Jurkat, Clone E6-1 (cell line): ENCODE data around the gene TMEM218.

Source experiments
- DNase-seq: peaks from one replicate; pipeline ENCODE4 v3.0.0-alpha.2; 2011; ENCODE audit warnings: low read depth, low spot score
- H3K4me3 ChIP-seq: 2 replicates; pipeline ENCODE4 v1.5.1; 2011; ENCODE audit warnings: mild to moderate bottlenecking, low read length, control low read depth, moderate library complexity

Gene TMEM218

DNA sequence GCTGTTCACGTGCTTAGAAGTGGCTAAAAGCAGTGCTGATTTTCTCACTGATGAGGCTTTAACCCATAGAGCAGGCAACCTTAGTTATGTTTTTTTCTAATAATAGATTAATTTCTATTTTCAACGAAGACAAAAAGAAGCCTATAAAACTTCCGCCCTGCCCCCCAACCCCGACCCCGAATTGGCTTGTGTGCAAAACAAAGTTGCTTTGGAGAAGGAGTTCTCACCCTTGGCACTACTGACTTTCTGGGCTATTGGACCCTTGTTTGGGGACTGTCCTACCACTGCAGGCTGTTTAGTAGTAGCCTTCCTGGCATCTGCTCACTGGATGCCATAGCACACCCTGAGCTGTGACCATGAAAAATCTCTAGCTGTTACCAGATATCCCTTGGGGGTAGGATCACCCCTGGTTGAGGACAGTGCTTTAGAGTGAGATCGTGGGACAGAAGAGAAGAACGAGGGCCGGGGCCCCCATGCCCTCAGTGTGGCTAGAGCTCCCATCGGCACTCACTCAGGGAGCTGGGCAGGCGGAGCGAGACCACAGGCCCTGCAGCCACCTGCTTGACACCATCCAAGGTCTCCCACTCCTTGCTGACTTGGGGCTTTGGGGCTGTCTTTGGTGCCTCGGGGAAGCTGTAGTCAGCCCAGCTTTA, 31.4 kb downstream of the TMEM218 start:
- H3K4me3 ChIP-seq: no peak overlapping the region
- no peak for DNase-seq

DNA sequence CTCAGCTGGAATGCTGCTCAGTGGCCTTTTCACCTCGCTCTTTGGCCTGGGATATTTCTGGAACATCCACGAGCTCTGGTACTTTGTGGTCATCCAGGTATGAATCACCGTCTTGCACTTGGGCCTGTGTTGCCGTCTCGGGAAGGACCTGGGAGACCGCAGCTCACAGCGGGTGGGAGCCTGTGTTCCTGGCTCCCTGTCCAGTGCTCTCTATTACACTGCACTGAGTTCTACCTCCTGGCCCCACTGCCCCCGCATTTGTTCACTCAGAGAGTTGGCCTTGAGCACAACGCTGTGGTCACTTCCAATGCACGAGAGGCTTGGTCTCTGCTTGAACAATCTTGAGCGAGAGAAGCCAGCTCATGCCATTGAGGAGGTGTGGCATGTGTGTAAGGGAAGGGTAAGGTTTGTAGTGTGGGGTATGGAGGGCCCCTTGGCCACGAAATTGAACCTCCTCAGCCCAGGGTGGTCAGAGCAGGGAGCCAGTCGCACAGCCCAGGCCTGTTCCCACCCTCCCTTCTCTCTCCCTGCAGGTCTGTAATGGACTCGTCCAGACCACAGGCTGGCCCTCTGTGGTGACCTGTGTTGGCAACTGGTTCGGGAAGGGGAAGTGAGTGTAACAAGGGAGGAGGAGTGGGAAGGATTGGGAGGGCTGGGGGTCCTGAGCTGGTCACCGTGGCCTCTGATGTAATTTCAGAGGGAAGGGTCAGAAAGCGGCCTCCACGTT, 32.1 kb downstream of the TMEM218 start:
- H3K4me3 ChIP-seq: no peak overlapping the region
- DNase-seq: no peak

- no peak for DNase-seq
- H3K4me3 ChIP-seq: no peak overlapping the region
These were observed 32.8 kb downstream of the TMEM218 start for GRCh38 chr11:125078516-125079140.

DNA sequence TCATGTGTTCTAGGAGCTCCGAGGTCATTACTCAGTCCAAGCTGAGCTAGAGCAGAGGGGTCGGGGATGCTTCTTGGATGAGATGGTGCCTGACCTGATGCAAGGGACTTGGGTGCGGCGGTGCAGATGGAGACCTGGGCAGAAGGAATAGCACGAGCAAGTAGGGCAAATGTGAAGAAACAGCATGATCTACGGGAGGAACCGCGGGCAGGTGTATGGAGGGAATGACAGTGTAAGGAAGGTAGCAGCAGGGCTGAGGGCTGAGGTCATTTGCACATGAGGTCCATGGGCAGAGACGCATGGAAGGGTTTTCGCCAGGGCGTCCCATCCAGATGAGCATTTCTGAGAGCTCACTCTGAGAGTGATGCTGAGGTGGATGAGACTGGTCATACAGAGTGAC, 33.4 kb downstream of the TMEM218 start:
- DNase-seq: no peak
- no peak overlapping the region for H3K4me3 ChIP-seq

DNA sequence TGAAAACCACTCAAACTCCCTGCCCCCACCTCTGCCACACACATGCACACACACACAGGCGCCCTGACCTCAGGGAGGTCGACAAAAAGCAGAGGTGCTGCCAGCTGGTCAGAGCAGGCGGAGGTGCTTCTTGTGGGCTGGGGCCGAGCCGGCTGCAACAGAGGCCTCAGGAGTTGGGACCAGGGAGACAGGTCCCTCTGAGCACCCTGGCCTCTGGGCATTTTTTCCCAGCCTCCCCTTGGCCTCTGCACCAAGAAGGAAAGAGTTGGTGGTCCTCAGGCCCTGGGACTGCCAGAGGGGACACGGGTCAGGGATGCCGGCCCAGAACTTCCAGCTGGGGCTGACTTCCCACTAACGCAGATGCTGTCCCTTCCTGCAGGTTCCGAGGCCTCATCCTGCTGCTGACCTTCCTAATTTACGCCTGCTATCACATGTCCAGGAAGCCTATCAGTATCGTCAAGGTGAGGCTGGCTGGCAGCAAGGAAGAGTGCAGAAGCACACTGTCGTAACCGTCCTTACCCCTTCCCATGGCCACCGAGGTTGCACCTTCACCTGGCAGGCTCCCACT, 35.0 kb downstream of the TMEM218 start:
- H3K4me3 ChIP-seq: no peak overlapping the region
- no peak for DNase-seq

DNA sequence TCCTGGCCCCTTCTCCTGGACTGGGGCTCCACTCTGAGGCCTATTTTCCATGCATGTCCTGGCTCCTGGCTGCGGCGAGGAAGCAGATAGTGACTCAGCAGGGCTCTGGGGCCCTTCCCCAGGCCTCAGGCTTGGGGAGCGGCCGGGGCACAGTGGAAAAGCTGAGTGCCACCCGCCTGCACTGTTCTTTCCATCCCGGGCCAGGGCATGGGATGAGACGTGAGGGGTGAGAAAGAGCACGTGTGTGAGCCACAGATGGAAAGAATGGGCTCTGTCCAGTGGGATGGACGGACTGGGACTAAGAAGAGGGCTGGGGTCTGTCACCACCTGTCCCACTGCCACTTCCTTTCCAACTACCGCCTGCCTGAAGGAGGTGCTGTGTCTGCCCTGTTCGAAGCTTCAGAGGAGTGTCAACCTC, 35.5 kb downstream of the TMEM218 start:
- DNase-seq: no peak
- no peak overlapping the region for H3K4me3 ChIP-seq

DNA sequence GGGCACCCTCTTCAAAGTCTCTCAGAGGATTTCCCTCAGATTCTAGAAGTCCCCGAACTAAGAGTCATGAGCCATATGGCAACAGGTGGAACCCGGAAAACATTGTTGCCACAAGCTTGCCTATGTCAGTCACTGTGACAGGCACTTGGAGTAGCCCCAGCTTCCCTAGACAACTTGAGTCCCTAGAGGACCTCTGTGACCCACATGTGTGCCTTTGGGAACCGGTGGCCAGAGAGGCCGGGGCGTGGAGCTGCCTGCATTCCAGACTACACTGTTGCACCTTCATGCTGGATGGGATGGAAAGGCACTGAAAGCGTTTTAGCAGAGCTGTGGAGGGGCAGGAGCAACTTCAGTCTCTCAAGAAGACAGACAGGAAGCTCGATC, 36.2 kb downstream of the TMEM218 start:
- no peak for DNase-seq
- no peak overlapping the region for H3K4me3 ChIP-seq

GRCh38 chr11:125074511-125075241, 36.8 kb downstream of the TMEM218 start:
- H3K4me3 ChIP-seq: no peak overlapping the region
- DNase-seq: no peak

GRCh38 chr11:125073616-125074483, 37.6 kb downstream of the TMEM218 start:
- DNase-seq: no peak

GRCh38 chr11:125072961-125073590, 38.4 kb downstream of the TMEM218 start:
- no peak overlapping the region for H3K4me3 ChIP-seq
- DNase-seq: no peak

More at GRCh38 chr11:125073616-125074483, 37.6 kb downstream of the TMEM218 start:
- no peak overlapping the region for H3K4me3 ChIP-seq

- no peak for DNase-seq
- H3K4me3 ChIP-seq: no peak overlapping the region
These were observed 39.0 kb downstream of the TMEM218 start for GRCh38 chr11:125072218-125072960.

- no peak overlapping the region for H3K4me3 ChIP-seq
- no peak for DNase-seq
These were observed 39.6 kb downstream of the TMEM218 start for GRCh38 chr11:125071846-125072217.

GRCh38 chr11:125071435-125071834, 40.0 kb downstream of the TMEM218 start:
- H3K4me3 ChIP-seq: no peak overlapping the region
- no peak for DNase-seq

GRCh38 chr11:125070699-125071254, 40.6 kb downstream of the TMEM218 start:
- no peak for DNase-seq
- H3K4me3 ChIP-seq: no peak overlapping the region

DNA sequence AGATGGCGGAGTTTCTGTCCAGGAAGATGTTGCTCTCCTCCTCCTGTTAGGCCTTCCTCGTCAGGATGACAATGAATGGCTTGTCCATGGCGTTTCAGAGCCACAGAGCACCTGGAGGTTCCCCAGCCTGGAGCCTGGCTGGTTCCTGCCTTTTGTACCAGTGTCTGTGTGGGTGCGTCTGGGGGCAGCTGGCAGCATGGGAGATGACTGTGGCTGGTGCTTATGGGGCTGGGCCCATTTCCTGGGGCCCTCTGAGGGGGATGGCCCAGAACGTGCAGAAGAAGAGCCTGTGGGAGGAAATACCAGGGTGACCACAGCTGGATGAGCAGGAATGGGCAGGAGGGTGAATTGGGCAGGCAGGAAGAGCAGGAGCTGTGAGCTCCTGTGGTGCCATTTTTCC, 41.6 kb downstream of the TMEM218 start:
- no peak for DNase-seq
- no peak overlapping the region for H3K4me3 ChIP-seq

DNA sequence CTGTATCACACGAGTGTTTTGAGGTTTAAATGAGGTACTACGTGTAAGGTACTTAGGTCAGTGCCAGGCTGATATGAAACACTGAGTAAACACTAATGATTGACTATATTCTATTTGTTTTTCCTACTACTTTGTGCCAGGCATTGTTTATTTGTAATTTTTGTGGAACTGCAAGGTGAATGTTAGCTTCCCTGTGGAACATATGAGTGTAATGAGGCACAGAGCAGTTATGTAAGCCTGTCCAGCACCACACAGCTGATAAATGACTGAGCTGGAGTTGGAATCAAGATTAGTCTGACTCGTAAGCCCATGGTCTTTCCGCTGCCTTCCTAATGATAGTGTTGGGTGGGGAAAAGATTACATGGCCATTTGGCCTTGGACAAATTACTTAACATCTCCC, 42.4 kb downstream of the TMEM218 start:
- no peak for DNase-seq
- H3K4me3 ChIP-seq: no peak overlapping the region

DNA sequence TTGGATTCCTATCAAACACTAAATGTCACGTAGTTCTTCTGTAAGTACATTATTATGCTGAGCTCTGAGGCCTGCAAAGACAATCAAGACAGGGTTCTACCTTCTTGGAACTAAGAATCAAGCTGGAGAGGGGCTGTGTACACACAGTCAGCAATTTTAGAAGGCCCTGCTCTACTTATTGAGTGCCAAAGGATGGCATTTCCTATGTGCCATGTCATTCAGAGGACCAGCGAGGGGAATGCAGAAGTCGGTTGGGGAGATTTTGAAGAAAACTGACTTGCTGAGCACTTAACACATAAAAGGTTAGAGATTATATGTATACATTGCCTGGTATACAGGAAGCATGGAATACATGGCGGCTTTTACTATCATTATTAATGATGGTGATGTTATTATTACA, 43.1 kb downstream of the TMEM218 start:
- no peak for DNase-seq
- no peak overlapping the region for H3K4me3 ChIP-seq
